Activated CD4-positive, alpha-beta T cell treated with anti-CD3 and anti-CD28 coated beads for 36 hours (primary cell): ENCODE data around the gene ZNF142. TPM values are rescaled to one million over a fixed set of nuclear protein-coding genes. Genes with fewer than 3 reads are reported as not detected.

Experiments used
- ATAC-seq: fragments of 200-7000 bp; cut with Tn5 transposase; one replicate; pipeline ENCODE4 v1.10.0; 2021; ENCODE audit warnings: mild to moderate bottlenecking, moderate library complexity
- CTCF ChIA-PET: fragments of 350-600 bp; sonication (Branson Sonifier 250); formaldehyde crosslinking; loops from one replicate; lab custom pipeline; 2021; ENCODE audit warnings: antibody characterized with exemption; lab: Charles Lee
- POLR2A ChIA-PET: fragments of 350-600 bp; sonication (Branson Sonifier 250); formaldehyde crosslinking; loops from one replicate; lab custom pipeline; 2021; ENCODE audit warnings: antibody characterized with exemption, inconsistent platforms; lab: Charles Lee
- DNase-seq: peaks from one replicate; pipeline ENCODE4 v3.0.0-alpha.2; 2020
- H3K27ac Mint-ChIP-seq: one replicate; pipeline ENCODE4 v1.8.0; 2021; ENCODE audit warnings: mixed read lengths
- H3K27me3 Mint-ChIP-seq: one replicate; pipeline ENCODE4 v1.8.0; 2021; ENCODE audit warnings: mixed read lengths
- H3K36me3 Mint-ChIP-seq: one replicate; pipeline ENCODE4 v1.8.0; 2021; ENCODE audit warnings: low read depth, mixed read lengths
- H3K4me1 Mint-ChIP-seq: one replicate; pipeline ENCODE4 v1.8.0; 2021; ENCODE audit warnings: mixed read lengths
- H3K4me3 Mint-ChIP-seq: one replicate; pipeline ENCODE4 v1.8.0; 2021; ENCODE audit warnings: mild to moderate bottlenecking, moderate library complexity, mixed read lengths
- H3K9me3 Mint-ChIP-seq: one replicate; pipeline ENCODE4 v1.8.0; 2021; ENCODE audit warnings: low read depth, mixed read lengths
- intact Hi-C, 2 experiments: fragments of 100-400 bp; cut with DNase I in 1 of 2; cut with micrococcal nuclease in 1 of 2; formaldehyde crosslinking; loops; one replicate each; pipeline versions ENCODE4 v1.14.2 to v1.15.1; 2022 to 2024; cut with DNase I, micrococcal nuclease
- total RNA-seq, 2 experiments: library from RNA; stranded (reverse); gene quantifications; one replicate each; pipeline ENCODE4 v1.2.3, GENCODE V29; 2021

The ZNF142 gene
- total RNA-seq, 2 experiments from 2014 or later = 31.5 to 42.4 TPM

GRCh38 chr2:218671654-218672566 lies 12.5 kb upstream of the ZNF142 start, which contains the start of the genes RNF25 and STK36:
RNF25 (minus strand) TSS chr2:218672002; CDS start chr2:218671970, 32 bp downstream.
STK36 (plus strand) TSS chr2:218672086; CDS start chr2:218672830, 744 bp downstream.
- DNase-seq (peak; percentile 90), ATAC-seq (peak; percentile 98)
- H3K9me3 Mint-ChIP-seq = no peaks in the 10 kb centered on the region
- CTCF ChIA-PET = interaction anchor here (0.6 to 5.9 kb wide), 14 partner anchors 13 to 401 kb away, joined by 3 to 33 read pairs (median 4); partner anchors contain the start of genes AAMP, BCS1L, PNKD and ZNF142
- POLR2A ChIA-PET = interaction anchor here (0.9 to 1.9 kb wide), 4 partner anchors 12 to 39 kb away, joined by 3 to 17 read pairs (median 6); partner anchors contain the start of genes BCS1L, TTLL4 and ZNF142
- peak within 1 kb of the TSS; percentile 95 for H3K4me3 Mint-ChIP-seq
- H3K36me3 Mint-ChIP-seq = peaks cover 5% of the 10 kb centered on the region
- peaks cover 22% of the 10 kb centered on the region for H3K4me1 Mint-ChIP-seq
- intact Hi-C loops = loop anchor here (1.0 to 5.0 kb wide), 7 partner anchors 13 to 380 kb away; partner anchors contain the start of genes BCS1L (in 2 of the 2), ZNF142 (in 2 of the 2), CNOT9 (in 1 of the 2) and TMBIM1 (in 1 of the 2)
- peak within 1 kb of the TSS; percentile 87 for H3K27ac Mint-ChIP-seq
- H3K27me3 Mint-ChIP-seq = no peaks in the 10 kb centered on the region

DNA sequence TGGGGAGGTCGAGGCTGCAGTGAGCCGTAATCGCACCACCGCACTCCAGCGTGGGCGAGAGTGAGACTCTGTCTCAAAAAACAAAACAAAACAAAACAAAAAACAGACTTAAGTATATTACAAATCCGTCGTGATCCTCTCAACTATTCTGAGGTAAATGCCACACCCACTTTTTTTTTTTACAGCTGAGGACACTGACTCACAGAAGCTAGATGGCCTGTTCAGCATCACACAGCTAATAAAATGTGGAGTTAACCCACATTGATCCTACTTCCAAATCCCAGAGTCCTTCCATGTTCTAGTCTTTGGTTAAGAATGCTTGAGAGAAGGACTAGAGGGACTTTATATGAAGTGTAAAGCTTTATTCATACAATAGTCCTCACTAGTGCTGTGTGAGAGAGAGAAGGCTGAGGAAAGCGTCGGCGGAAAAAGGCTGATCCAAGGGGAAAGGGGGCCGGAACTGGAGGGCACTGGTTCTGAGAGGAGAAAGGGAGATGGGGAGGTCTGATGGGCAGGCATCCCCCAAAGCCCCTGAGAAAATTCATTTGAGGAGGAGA lies 11.8 kb upstream of the ZNF142 start:
- H3K9me3 Mint-ChIP-seq = no peaks in the 10 kb centered on the region
- DNase-seq (no peak), ATAC-seq (peak; percentile 10)
- peaks cover 22% of the 10 kb centered on the region for H3K4me1 Mint-ChIP-seq
- peak overlapping the region; percentile 87 for H3K27ac Mint-ChIP-seq
- POLR2A ChIA-PET = interaction anchor here (0.6 to 1.9 kb wide), 4 partner anchors 12 to 221 kb away, joined by 3 to 17 read pairs (median 6); partner anchors contain the start of genes BCS1L, TTLL4 and ZNF142
- H3K27me3 Mint-ChIP-seq = no peaks in the 10 kb centered on the region
- CTCF ChIA-PET = interaction anchor here (0.6 to 5.9 kb wide), 11 partner anchors 12 to 587 kb away, joined by 3 to 33 read pairs (median 4); partner anchors contain the start of genes AAMP, BCS1L, PNKD and ZNF142
- intact Hi-C loops = loop anchor here in 1 of 2 experiments (1.0 to 5.0 kb wide), 4 partner anchors 176 to 379 kb away; partner anchors contain the start of gene TMBIM1
- peak overlapping the region; percentile 95 for H3K4me3 Mint-ChIP-seq
- H3K36me3 Mint-ChIP-seq = peaks cover 5% of the 10 kb centered on the region

DNA sequence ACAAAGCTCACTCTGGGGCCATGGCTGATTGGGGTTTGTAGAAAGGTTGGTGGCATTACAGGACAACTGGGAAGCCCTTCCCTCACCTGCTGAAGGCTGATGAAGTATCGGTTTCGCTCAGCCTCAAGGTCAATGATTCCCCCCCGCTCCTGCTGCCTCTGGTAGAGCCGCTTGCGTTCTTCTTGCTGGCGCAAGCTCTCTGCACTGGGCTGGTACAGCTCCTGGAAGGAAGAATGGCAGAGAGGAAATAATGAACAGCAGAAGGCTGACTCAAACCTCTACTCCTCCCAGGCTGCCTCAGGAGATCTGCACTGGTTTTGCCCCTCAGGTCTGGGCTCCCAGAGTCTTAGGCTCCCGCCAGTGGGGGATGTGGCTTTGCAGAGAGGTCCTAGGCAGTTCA lies 5.2 kb upstream of the ZNF142 start:
- POLR2A ChIA-PET = no interaction called here
- CTCF ChIA-PET = interaction anchor here (1.0 kb wide), 1 partner anchor 16 kb away, joined by 3 read pairs; no protein-coding TSS in a partner anchor
- intact Hi-C loops = no loop called here
- ATAC-seq (no peak), DNase-seq (no peak)
- Mint-ChIP-seq H3K4me3 (no peak overlapping the region), H3K27me3 (no peaks in the 10 kb centered on the region), H3K4me1 (peaks cover 16% of the 10 kb centered on the region), H3K9me3 (no peaks in the 10 kb centered on the region), H3K27ac (no peak overlapping the region), H3K36me3 (peaks cover 38% of the 10 kb centered on the region)

GRCh38 chr2:218663901-218664300 lies 4.5 kb upstream of the ZNF142 start:
- ChIA-PET CTCF (no interaction called here), POLR2A (no interaction called here)
- DNase-seq = no peak
- H3K27me3 Mint-ChIP-seq = no peaks in the 10 kb centered on the region
- H3K4me3 Mint-ChIP-seq = no peak overlapping the region
- intact Hi-C loops = no loop called here
- peaks cover 18% of the 10 kb centered on the region for H3K4me1 Mint-ChIP-seq
- ATAC-seq = no peak
- H3K9me3 Mint-ChIP-seq = no peaks in the 10 kb centered on the region
- peaks cover 41% of the 10 kb centered on the region for H3K36me3 Mint-ChIP-seq
- H3K27ac Mint-ChIP-seq = no peak overlapping the region

GRCh38 chr2:218662827-218663226 lies 3.4 kb upstream of the ZNF142 start:
- ATAC-seq = no peak
- peaks cover 48% of the 10 kb centered on the region for H3K36me3 Mint-ChIP-seq
- POLR2A ChIA-PET = no interaction called here
- no peak for DNase-seq
- intact Hi-C loops = no loop called here
- CTCF ChIA-PET = interaction anchor here (0.9 kb wide), 1 partner anchor 48 kb away, joined by 5 read pairs; the partner anchor contains the start of gene TTLL4
- H3K4me3 Mint-ChIP-seq = no peak overlapping the region
- no peaks in the 10 kb centered on the region for H3K27me3 Mint-ChIP-seq
- peaks cover 25% of the 10 kb centered on the region for H3K4me1 Mint-ChIP-seq
- no peak overlapping the region for H3K27ac Mint-ChIP-seq
- no peaks in the 10 kb centered on the region for H3K9me3 Mint-ChIP-seq

- Mint-ChIP-seq H3K36me3 (peaks cover 51% of the 10 kb centered on the region), H3K4me3 (no peak overlapping the region), H3K4me1 (peaks cover 28% of the 10 kb centered on the region), H3K27ac (peak overlapping the region; percentile 2), H3K9me3 (no peaks in the 10 kb centered on the region), H3K27me3 (no peaks in the 10 kb centered on the region)
- ChIA-PET POLR2A (no interaction called here), CTCF (interaction anchor here (5.0 kb wide), 1 partner anchor 13 kb away, joined by 38 read pairs; no protein-coding TSS in a partner anchor)
- intact Hi-C loops = no loop called here
- ATAC-seq = no peak
- no peak for DNase-seq
Observed at GRCh38 chr2:218662377-218662776, 3.0 kb upstream of the ZNF142 start.

GRCh38 chr2:218659988-218660358 lies 550 bp upstream of the ZNF142 start:
- no peak for DNase-seq
- Mint-ChIP-seq H3K27ac (peak overlapping the region; percentile 89), H3K9me3 (no peaks in the 10 kb centered on the region), H3K36me3 (peaks cover 52% of the 10 kb centered on the region), H3K4me1 (peaks cover 35% of the 10 kb centered on the region), H3K27me3 (no peaks in the 10 kb centered on the region), H3K4me3 (peak overlapping the region; percentile 88)
- ChIA-PET POLR2A (interaction anchor here (0.6 to 1.4 kb wide), 7 partner anchors 9 to 93 kb away, joined by 3 to 17 read pairs (median 4); partner anchors contain the start of genes RNF25 and STK36), CTCF (interaction anchor here (0.5 to 5.2 kb wide), 11 partner anchors 11 to 462 kb away, joined by 3 to 38 read pairs (median 3); partner anchors contain the start of genes PLCD4, RNF25, STK36 and USP37)
- no peak for ATAC-seq
- intact Hi-C loops = loop anchor here (1.0 to 5.0 kb wide), 14 partner anchors 12 to 727 kb away; partner anchors contain the start of genes CNOT9 (in 2 of the 2), RNF25 (in 2 of the 2), STK36 (in 2 of the 2) and TTLL4 (in 2 of the 2)

- H3K27ac Mint-ChIP-seq = peak overlapping the region; percentile 89
- H3K9me3 Mint-ChIP-seq = no peaks in the 10 kb centered on the region
- peaks cover 48% of the 10 kb centered on the region for H3K36me3 Mint-ChIP-seq
- ATAC-seq = peak; percentile 38
- no peaks in the 10 kb centered on the region for H3K27me3 Mint-ChIP-seq
- ChIA-PET CTCF (interaction anchor here (0.7 to 5.2 kb wide), 17 partner anchors 9 to 368 kb away, joined by 3 to 38 read pairs (median 4); partner anchors contain the start of genes PLCD4, RNF25 and STK36), POLR2A (interaction anchor here (0.6 to 1.4 kb wide), 7 partner anchors 8 to 620 kb away, joined by 3 to 17 read pairs (median 5); partner anchors contain the start of genes RNF25 and STK36)
- peak overlapping the region; percentile 88 for H3K4me3 Mint-ChIP-seq
- intact Hi-C loops = loop anchor here (1.0 to 5.0 kb wide), 14 partner anchors 14 to 729 kb away; partner anchors contain the start of genes CNOT9 (in 2 of the 2), RNF25 (in 2 of the 2), STK36 (in 2 of the 2) and TTLL4 (in 2 of the 2)
- peaks cover 35% of the 10 kb centered on the region for H3K4me1 Mint-ChIP-seq
- peak; percentile 68 for DNase-seq
Observed at GRCh38 chr2:218658671-218659257, 659 bp downstream of the ZNF142 start.

DNA sequence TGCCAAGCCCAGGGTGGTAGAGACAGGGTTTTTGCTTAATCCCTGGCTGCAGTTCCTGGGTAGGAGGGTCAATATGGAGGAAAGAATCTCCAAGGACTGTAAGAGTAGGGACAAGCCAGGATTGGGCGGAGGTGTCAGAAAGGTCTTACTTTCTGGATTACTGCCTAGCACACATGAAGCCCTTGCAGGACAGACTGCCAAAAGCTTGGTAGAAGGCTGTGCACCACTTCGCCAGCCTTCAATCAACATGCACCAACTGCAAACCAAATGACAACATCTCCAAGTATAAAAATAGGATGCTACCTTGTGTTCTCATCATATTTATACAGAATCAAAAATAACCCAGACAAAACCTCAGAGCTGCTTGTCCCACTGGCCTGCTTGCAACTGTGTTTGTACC lies 3.7 kb downstream of the ZNF142 start:
- no peaks in the 10 kb centered on the region for H3K9me3 Mint-ChIP-seq
- peaks cover 29% of the 10 kb centered on the region for H3K4me1 Mint-ChIP-seq
- ChIA-PET CTCF (interaction anchor here (0.7 kb wide), 1 partner anchor 319 kb away, joined by 4 read pairs; no protein-coding TSS in a partner anchor), POLR2A (interaction anchor here (0.6 kb wide), 1 partner anchor 10 kb away, joined by 3 read pairs; no protein-coding TSS in a partner anchor)
- H3K27ac Mint-ChIP-seq = no peak overlapping the region
- no peak overlapping the region for H3K4me3 Mint-ChIP-seq
- H3K36me3 Mint-ChIP-seq = peaks cover 45% of the 10 kb centered on the region
- no peak for ATAC-seq
- no peak for DNase-seq
- intact Hi-C loops = loop anchor here (5.0 kb wide), 4 partner anchors 242 to 732 kb away; partner anchors contain the start of genes CNPPD1 (in 1 of the 2), DNPEP (in 1 of the 2) and RETREG2 (in 1 of the 2)
- no peaks in the 10 kb centered on the region for H3K27me3 Mint-ChIP-seq

- intact Hi-C loops = loop anchor here (1.0 to 2.0 kb wide), 4 partner anchors 199 to 347 kb away; no protein-coding TSS in a partner anchor
- Mint-ChIP-seq H3K27ac (no peak overlapping the region), H3K4me3 (no peak overlapping the region), H3K4me1 (peaks cover 12% of the 10 kb centered on the region), H3K36me3 (peaks cover 55% of the 10 kb centered on the region), H3K27me3 (no peaks in the 10 kb centered on the region), H3K9me3 (no peaks in the 10 kb centered on the region)
- CTCF ChIA-PET = interaction anchor here (0.6 to 3.3 kb wide), 14 partner anchors 11 to 642 kb away, joined by 3 to 38 read pairs (median 4); partner anchors contain the start of genes BCS1L and ZNF142
- no peak for ATAC-seq
- DNase-seq = no peak
- POLR2A ChIA-PET = interaction anchor here (1.0 kb wide), 1 partner anchor 79 kb away, joined by 3 read pairs; no protein-coding TSS in a partner anchor
Observed at GRCh38 chr2:218648787-218649100, 10.7 kb downstream of the ZNF142 start.
